HG03432 (cell line): ENCODE data around the gene E2F4.
A peak's percentile ranks its signal among the peaks of the same experiment; 100 is the strongest.

Experiments
- ATAC-seq: cut with Tn5 transposase; IDR thresholded peaks from one replicate; pipeline ENCODE4 v1.9.1; 2021; ENCODE audit warnings: mild to moderate bottlenecking, moderate library complexity; ENCODE audit not compliant: unreplicated experiment

The E2F4 gene

GRCh38 chr16:67190448-67191399 lies 1.2 kb upstream of the E2F4 start:
- ATAC-seq: no peak

GRCh38 chr16:67191411-67191994 lies 452 bp upstream of the E2F4 start:
- peak; percentile 3 for ATAC-seq

DNA sequence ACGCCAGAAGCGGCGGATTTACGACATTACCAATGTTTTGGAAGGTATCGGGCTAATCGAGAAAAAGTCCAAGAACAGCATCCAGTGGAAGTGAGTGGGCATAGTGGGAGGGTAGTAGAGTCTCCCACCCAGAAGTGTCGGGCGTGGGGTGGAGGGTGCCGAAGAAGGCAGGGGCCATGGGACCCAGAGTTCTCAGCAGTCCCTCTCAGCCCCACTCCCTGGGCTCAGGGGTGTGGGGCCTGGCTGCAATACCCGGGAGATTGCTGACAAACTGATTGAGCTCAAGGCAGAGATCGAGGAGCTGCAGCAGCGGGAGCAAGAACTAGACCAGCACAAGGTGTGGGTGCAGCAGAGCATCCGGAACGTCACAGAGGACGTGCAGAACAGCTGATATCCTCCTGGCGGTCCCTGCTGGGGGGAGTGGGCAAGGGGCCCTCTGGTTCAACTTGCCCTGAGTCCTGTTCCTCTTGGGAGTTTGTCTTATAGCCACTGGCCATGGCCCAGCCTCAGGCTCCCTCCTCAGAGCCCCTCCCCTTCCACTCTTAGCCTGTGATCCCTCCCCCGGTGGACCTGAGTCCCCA lies 916 bp downstream of the E2F4 start:
- ATAC-seq: no peak

- ATAC-seq: no peak
These were observed 1.6 kb downstream of the E2F4 start for GRCh38 chr16:67193536-67193935.

DNA sequence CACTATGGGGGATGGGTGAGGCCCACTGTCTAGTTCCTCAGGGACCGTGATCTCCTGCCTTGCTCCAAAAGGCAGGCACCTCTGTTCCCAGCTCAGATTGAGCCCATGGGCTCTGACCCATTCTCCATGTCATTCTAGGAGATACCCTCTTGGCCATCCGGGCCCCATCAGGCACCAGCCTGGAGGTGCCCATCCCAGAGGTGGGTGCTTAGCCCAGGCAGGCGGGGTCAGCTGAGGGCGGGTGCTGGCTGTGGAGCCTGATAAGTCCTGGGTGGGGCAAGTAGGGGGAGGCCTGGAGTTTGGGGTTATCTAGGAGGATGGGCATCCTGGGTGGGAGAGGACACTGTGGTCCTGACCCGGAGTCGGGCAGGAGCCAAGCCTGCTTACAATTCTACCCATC lies 2.3 kb downstream of the E2F4 start:
- no peak for ATAC-seq

GRCh38 chr16:67195676-67196075 lies 3.7 kb downstream of the E2F4 start:
- no peak for ATAC-seq

DNA sequence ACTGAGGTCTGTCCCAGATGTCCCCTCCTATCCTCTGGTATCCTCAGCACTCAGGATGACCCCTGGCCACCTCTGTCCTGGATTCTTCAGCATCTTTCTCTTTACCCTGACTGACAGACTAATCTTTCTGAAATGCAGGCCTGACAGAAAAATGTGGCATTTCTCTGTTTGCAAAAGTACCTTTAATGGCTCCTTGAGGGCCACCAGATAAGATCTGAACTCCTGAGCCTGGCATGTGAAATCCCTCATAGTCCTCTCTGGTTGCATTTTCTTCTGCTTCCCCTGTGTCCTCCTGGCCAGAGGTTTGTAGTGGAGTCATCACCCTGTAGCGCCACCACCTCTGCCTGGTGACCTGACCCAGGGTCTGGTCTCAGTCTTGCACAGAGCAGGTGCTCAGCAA lies 4.9 kb downstream of the E2F4 start:
- ATAC-seq: no peak

DNA sequence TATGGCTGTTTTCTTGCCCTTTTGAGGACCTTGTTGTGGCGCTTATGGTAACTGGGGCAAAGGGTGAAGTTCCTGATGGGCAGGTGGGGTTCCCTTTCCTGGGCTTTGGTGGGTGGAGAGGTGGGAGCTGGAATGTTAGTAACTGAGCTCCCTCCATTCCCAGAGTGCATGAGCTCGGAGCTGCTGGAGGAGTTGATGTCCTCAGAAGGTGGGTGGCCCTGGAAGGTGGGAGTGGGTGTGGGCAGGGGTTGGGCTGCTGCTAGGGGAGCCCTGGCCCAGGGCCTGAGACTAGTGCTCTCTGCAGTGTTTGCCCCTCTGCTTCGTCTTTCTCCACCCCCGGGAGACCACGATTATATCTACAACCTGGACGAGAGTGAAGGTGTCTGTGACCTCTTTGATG lies 5.7 kb downstream of the E2F4 start:
- no peak for ATAC-seq

- no peak for ATAC-seq
These were observed 6.3 kb downstream of the E2F4 start for GRCh38 chr16:67198238-67198734.

- no peak for ATAC-seq
These were observed 7.3 kb downstream of the E2F4 start, which contains the start of gene ELMO3 for GRCh38 chr16:67199011-67199807. TSS of gene ELMO3 (plus strand) at chr16:67199131. CDS start at chr16:67199327, 196 bp downstream.

DNA sequence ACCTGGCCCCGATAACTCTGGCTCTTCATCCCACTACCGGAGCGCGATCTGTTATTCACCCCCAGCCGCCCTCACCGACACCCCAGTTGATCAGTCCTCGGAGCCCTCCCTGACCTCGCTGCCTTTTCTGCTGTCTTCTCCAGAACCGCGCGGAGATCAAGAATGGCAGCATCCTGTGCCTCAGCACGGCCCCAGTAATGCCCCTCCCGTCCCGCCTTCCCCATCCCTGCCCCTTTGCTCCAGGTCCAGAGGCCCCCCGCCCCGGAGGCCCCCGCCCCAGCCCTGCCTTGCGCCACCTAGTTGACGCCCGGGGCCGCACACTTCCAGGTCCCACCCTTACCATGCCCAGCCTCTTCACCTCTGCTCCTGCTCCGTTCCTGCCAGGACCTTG lies 7.8 kb downstream of the E2F4 start:
- no peak for ATAC-seq

DNA sequence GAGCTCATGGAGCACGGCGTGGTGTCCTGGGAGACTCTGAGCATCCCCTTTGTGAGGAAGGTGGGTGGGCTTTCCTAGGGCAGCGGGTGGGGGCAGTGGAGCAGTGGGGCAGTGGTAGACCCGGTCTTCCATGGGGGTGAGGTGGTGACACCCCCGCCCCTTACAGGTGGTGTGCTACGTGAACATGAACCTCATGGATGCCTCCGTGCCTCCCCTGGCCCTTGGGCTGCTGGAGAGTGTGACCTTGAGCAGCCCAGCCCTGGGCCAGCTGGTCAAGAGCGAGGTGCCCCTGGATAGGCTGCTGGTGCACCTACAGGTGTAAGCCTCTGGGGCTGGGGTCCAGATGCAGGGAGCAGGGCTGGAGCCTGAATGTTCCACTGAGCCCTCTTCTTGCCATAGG lies 8.5 kb downstream of the E2F4 start:
- no peak for ATAC-seq

GRCh38 chr16:67201411-67202345 lies 9.7 kb downstream of the E2F4 start:
- ATAC-seq: no peak

GRCh38 chr16:67202426-67202825 lies 10.5 kb downstream of the E2F4 start:
- no peak for ATAC-seq

DNA sequence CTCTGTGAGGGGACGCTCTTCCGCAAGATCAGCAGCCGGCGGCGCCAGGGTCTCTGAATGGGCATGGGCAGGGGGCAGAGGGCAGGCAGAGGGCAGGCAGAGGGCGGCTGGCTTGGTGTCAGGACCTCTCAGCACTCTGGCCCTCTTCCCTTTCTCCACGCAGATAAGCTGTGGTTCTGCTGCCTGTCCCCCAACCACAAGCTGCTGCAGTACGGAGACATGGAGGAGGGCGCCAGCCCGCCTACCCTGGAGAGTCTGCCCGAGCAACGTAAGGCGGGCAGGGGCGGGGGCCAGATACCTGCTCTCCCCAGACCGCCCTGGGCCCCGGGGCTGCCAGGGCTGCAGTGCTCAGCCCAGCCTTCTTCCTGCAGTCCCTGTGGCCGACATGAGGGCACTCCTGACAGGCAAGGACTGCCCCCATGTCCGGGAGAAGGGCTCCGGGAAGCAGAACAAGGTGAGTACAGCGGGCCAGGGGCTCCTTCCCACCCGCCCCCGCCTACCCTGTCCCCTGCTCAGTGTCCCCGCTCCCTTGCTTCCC lies 11.1 kb downstream of the E2F4 start:
- ATAC-seq: no peak

DNA sequence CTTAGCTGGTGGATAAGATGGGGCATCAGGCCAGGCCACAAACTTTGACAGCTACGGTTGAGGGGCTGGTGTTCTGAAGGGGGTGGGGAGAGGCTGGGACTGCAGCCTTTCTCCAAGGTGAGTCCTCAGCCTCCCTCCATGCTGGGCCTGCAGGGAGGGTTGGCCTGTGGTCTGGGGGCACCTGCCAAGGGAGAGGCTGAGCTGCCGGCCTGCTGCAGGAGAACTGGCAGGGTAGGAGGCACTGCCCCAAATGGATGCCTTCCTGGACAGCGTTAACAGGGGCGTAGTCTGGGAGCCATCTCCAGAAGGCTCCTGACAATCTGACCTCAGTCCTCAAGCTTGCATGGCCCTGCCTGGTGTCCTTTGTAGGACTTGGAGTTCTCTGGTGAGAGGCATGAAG lies 12.1 kb downstream of the E2F4 start:
- ATAC-seq: no peak

DNA sequence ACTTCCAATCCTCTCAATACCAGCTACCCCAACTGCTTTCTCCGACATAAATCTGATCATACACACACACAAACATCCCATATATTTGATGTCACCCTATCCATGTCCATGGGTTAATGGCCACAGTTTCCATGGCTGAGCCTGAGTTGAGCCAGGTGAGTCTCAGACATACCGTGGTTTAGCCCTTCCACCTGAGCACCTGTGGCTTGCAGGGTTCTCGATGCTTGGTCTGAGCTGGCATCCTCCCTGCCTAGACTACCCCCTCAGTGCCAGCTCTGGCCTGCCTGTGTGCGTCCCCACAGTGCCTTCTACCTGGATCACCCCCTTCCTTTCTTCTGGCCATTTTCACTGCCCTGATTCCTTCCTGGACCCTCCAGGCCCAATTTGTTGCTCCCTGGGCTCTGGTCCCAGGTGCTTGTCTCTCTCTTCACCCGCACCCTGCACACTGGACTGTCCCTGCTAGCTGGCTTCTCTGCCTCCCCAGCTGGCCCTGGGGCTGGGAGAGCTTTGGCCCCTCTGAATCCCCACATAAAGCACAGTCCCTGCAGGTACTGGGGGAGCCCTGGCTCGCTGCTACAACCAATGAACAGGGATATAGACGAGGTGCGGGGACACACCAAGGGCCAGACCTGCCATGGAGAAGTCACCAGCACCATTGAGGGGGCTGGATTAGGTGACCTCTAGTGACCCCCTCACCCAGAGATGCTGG lies 14.3 kb downstream of the E2F4 start:
- ATAC-seq: no peak

DNA sequence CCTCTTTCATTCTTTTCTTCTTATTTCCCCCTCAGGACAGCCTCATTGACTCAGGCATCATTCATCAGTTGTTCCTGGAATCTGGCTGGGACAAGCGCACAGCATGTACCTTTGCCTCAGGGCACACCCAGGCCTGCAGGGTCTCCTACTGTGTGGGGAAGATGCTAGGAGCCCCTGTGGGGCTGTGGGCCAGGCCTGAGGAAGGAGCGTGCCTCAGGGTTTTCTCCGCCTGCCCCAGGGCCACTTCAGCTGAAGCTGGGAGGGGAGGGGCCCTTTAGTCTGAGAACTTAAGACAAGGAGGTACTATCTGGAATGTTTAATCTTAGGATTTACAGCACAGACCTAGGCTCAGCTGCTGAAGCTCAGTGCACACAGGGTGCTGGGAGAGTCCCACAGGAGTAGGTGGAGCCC lies 14.9 kb downstream of the E2F4 start:
- ATAC-seq: no peak
